ENCODE measurements around the gene TBL1XR1. TPM values are rescaled to one million over a fixed set of nuclear protein-coding genes. Genes with fewer than 3 reads are reported as not detected.
A peak's percentile ranks its signal among the peaks of the same experiment; 100 is the strongest.
"Not testable (repeated sequence)": the region's sequence is repeated elsewhere in the genome, so short reads cannot be mapped to it uniquely, and the experiment has no call there.

The TBL1XR1 gene
- total RNA-seq, 1 donor from 2014 or later = 372 TPM

DNA sequence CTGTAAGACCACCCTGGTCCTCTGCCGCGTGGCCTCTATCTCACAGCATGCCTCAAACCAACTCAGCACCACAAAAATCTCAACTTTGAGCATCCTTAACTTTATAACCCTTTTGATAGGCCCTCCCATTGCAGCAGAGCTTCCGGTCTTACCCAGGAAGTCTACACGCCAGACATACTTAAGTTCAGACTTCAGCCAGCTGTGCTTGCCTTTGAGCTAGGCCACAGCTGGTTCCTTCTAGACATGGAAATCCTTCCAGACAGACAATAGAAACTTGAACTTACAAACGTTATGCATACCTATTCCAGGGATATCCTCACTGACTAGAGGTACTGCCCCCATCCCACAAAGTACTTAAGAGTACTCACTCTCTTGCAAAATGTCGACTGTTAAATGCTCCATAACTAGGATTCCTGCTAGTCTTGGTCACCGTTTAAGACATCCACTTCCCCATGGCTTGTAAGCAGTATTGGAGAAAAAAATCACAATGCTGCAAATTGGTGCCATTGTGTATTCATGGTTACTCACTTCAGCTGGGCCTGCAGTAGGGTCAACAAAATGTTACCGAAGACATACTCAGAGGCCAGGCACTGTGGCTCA, 183.5 kb downstream of the TBL1XR1 start:
- peak overlapping the region; percentile 47 for H3K27ac Mint-ChIP-seq (ENCODE audit: unreplicated experiment)
- TF ChIP-seq, protein P1, sequence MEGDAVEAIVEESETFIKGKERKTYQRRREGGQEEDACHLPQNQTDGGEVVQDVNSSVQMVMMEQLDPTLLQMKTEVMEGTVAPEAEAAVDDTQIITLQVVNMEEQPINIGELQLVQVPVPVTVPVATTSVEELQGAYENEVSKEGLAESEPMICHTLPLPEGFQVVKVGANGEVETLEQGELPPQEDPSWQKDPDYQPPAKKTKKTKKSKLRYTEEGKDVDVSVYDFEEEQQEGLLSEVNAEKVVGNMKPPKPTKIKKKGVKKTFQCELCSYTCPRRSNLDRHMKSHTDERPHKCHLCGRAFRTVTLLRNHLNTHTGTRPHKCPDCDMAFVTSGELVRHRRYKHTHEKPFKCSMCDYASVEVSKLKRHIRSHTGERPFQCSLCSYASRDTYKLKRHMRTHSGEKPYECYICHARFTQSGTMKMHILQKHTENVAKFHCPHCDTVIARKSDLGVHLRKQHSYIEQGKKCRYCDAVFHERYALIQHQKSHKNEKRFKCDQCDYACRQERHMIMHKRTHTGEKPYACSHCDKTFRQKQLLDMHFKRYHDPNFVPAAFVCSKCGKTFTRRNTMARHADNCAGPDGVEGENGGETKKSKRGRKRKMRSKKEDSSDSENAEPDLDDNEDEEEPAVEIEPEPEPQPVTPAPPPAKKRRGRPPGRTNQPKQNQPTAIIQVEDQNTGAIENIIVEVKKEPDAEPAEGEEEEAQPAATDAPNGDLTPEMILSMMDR (IDR thresholded peaks at IDR 0.05) = no peak
- no peak for DNase-seq (ENCODE audit: low spot score)
- peaks cover 3% of the 10 kb centered on the region for H3K4me1 Mint-ChIP-seq (ENCODE audit: low read depth)
- no peaks in the 10 kb centered on the region for H3K27me3 Mint-ChIP-seq (ENCODE audit: low read depth)
- no peak overlapping the region for H3K4me3 Mint-ChIP-seq (ENCODE audit: unreplicated experiment)
- H3K9me3 Mint-ChIP-seq (ENCODE audit: low read depth) = no peaks in the 10 kb centered on the region
- peaks cover 24% of the 10 kb centered on the region for H3K36me3 Mint-ChIP-seq (ENCODE audit: low read depth)

GRCh38 chr3:177005718-177006405, 191.4 kb downstream of the TBL1XR1 start:
- TF ChIP-seq, protein P1 (IDR thresholded peaks at IDR 0.05) = no peak
- Mint-ChIP-seq H3K36me3 (ENCODE audit: low read depth) (peaks cover 15% of the 10 kb centered on the region), H3K9me3 (ENCODE audit: low read depth) (peaks cover 9% of the 10 kb centered on the region), H3K27ac (ENCODE audit: unreplicated experiment) (no peak overlapping the region), H3K27me3 (ENCODE audit: low read depth) (no peaks in the 10 kb centered on the region), H3K4me1 (ENCODE audit: low read depth) (peaks cover 9% of the 10 kb centered on the region), H3K4me3 (ENCODE audit: unreplicated experiment) (no peak overlapping the region)
- no peak for DNase-seq (ENCODE audit: low spot score)

DNA sequence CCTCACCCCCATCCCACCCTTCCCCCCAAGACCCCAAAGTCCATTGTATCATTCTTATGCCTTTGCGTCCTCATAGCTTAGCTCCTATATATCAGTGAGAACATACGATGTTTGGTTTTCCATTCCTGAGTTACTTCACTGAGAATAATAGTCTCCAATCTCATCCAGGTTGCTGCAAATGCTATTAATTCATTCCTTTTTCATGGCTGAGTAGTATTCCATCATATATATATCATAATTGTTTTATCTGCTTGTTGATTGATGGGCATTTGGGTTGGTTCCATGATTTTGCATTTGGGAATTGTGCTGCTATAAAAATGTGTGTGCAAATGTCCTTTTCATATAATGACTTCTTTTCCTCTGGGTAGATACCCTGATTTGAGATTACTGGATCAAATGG, 197.1 kb downstream of the TBL1XR1 start:
- DNase-seq (ENCODE audit: low spot score); H3K27me3 Mint-ChIP-seq (ENCODE audit: low read depth); H3K27ac Mint-ChIP-seq (ENCODE audit: unreplicated experiment); H3K4me1 Mint-ChIP-seq (ENCODE audit: low read depth); H3K9me3 Mint-ChIP-seq (ENCODE audit: low read depth); H3K4me3 Mint-ChIP-seq (ENCODE audit: unreplicated experiment): not testable (repeated sequence)
- peaks cover 10% of the 10 kb centered on the region for H3K36me3 Mint-ChIP-seq (ENCODE audit: low read depth)

GRCh38 chr3:176995946-176996345, 201.3 kb downstream of the TBL1XR1 start:
- TF ChIP-seq, protein P1 (IDR thresholded peaks at IDR 0.05) = no peak
- peaks cover 18% of the 10 kb centered on the region for H3K9me3 Mint-ChIP-seq (ENCODE audit: low read depth)
- no peak overlapping the region for H3K27ac Mint-ChIP-seq (ENCODE audit: unreplicated experiment)
- DNase-seq (ENCODE audit: low spot score) = no peak
- peaks cover 14% of the 10 kb centered on the region for H3K36me3 Mint-ChIP-seq (ENCODE audit: low read depth)
- no peaks in the 10 kb centered on the region for H3K27me3 Mint-ChIP-seq (ENCODE audit: low read depth)
- H3K4me1 Mint-ChIP-seq (ENCODE audit: low read depth) = no peaks in the 10 kb centered on the region
- H3K4me3 Mint-ChIP-seq (ENCODE audit: unreplicated experiment) = no peak overlapping the region

GRCh38 chr3:176994891-176995781, 202.1 kb downstream of the TBL1XR1 start:
- Mint-ChIP-seq H3K27ac (ENCODE audit: unreplicated experiment) (peak overlapping the region; percentile 22), H3K36me3 (ENCODE audit: low read depth) (peaks cover 6% of the 10 kb centered on the region), H3K27me3 (ENCODE audit: low read depth) (no peaks in the 10 kb centered on the region), H3K9me3 (ENCODE audit: low read depth) (peaks cover 11% of the 10 kb centered on the region), H3K4me3 (ENCODE audit: unreplicated experiment) (no peak overlapping the region), H3K4me1 (ENCODE audit: low read depth) (no peaks in the 10 kb centered on the region)
- TF ChIP-seq, protein P1 (IDR thresholded peaks at IDR 0.05) = no peak
- no peak for DNase-seq (ENCODE audit: low spot score)
